Astrocyte (in vitro differentiated cells and primary cell): ENCODE measurements around the gene LEUTX.

Source experiments
- CTCF ChIP-seq: IDR thresholded peaks from 2 replicates; pipeline ENCODE4 v1.5.1; 2011; ENCODE audit warnings: low read depth, mild to moderate bottlenecking, inconsistent platforms, low read length, moderate library complexity; ENCODE audit not compliant: insufficient read depth
- EZH2 ChIP-seq: IDR thresholded peaks from 2 replicates; pipeline ENCODE4 v1.6.1; 2012; ENCODE audit warnings: mild to moderate bottlenecking, low read length, inconsistent platforms; ENCODE audit not compliant: insufficient read depth

GRCh38 chr19:39811064-39811463 lies 32.4 kb downstream of the LEUTX start:
- TF ChIP-seq CTCF (no peak), EZH2 (no peak)
